Hypothalamus (tissue), 51 donors: ENCODE results near the gene ERCC3.

Source experiments
- DNase-seq, 51 donors: peaks; one replicate each; lab custom pipeline; 2025; lab: John Stamatoyannopoulos, UW

Gene ERCC3

DNA sequence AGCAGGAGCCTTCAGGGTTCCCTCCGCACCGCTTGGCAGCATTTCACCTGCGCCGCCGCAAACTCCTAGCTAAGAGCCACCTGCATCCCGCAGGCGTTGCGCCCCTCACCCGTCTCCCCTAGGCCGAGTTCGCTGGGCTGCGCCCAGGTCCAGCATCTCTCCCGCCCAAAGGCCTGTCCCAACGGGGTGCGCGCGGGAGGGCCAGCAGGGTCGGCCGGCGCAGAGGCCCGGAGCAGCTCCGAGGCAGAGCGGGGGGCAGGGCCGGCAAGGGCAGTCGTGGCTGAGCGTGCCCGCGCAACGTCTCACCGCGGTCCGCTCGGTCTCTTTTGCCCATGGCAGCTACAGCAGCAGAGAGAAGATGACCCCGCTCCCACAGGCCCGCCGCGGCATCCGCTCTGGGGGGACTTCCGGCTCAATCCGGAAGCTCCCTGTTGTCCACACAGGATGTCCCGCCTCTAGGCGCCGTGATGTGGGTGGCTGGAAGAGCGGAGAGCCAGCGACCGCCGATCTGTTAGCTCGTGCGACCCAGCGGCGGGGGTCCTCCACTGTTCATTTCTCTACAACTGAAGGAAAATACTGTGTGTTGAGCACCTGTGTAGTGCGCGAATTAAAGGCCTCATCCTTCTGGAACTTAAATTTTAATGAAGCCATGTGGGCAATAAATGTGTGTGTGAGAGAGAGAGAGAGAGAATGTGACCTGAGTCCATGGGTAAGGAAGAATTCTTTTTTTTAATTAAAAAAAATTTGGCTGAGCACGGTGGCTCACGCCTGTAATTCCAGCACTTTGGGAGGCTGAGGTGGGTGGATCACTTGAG lies at the start of gene ERCC3:
TSS of gene ERCC3 (minus strand) at position 397 of the 815 bp plus-strand sequence. CDS start at position 334, 63 bp downstream.
- peak in 49 of 51 donors; percentile 16 to 84 (median 66) for DNase-seq

DNA sequence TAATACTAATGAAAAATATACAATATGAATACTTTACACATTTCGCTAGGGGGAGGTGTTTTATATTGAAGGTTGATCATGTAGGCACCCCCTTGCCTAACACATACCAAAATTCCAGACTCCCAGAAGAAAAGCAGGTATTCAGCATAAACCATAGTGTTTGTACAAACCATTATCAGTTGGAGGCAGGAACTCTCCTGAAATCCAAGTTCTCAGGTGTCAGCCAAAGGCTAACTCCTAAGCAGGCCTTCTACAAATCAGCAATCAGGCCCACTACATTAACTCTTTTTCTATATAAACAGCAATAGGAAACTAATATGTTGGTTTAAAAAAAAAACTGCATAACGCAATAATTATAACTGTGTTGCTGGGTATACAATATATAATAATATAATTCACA lies 49.3 kb upstream of the ERCC3 start:
- DNase-seq = no peak

DNA sequence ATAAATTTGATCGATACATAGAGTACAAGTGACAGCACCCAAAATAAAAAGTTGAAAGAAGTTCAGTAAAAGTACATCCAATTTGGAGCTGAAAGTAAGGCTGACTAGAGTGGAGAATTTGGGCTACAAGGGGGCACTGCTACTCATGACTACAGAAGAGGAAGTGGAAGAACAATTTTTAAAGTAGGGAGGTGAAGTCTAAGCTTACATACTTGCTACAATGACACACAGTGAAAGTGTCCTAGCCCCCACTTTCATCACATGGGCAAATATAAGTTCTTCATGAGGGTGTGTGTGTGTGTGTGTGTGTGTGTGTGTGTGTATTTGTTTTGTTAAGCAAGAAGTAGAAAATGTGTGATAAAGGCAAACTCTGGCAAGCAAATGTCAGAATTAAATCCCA lies 48.2 kb upstream of the ERCC3 start:
- DNase-seq = no peak

GRCh38 chr2:127332335-127332734 lies 38.4 kb upstream of the ERCC3 start:
- no peak for DNase-seq

DNA sequence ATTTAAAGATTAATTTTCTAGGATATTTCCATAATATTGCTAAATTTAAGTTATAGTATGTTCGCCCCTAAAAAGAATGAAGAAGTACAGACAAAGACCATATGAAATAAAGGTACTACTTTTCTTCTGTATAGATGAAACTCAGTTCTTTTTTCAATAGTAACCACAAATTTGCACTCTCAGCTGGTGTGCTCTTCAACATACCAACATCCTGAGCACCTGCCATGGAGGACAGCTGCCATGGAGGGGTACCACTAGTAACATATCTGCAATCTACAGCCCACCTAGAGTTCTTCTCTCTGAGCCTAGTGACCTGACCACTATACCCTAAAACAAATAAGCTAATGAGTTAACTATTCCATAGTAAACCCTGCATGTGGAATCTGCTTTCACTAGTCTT lies 36.8 kb upstream of the ERCC3 start:
- DNase-seq = no peak

- no peak for DNase-seq
These were observed 32.5 kb upstream of the ERCC3 start for GRCh38 chr2:127326289-127326945.

DNA sequence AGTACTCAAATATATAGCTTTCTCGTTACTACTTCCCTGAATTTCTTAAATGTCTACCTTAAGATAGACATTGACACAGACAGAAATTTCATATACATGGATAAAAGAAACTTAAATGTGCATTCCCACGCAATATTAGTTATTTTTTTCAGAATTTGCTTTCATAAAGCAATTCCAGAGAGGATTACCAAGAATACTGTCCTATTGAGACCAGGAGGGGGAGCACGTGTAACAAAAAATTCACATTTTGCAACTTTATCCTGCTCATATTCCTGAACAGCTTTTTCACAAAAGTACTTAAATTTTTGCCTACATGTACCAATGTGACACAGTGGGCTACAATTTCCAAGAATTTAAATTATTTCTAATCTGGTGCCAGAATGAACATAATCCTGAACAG lies 30.7 kb upstream of the ERCC3 start:
- peak in 3 of 51 donors; percentile 2 to 20 (median 11) for DNase-seq

DNA sequence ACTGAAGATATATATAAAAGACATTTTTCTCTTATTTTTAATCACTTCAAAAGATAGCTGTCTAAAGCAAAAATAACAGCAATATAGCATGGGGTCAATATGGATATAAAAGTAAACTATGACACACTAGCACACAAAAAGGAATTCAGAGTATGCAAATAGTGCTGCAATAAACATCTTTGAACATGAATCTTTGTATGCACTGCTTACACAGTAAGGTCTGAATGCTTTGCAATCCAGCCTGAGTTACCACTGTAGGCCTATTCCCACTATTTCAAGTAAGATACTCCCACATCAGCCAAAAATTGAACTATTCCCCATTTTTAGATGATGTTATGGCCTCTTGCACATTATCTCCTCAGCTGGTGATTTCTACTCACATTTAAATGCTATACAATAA lies 27.4 kb upstream of the ERCC3 start:
- no peak for DNase-seq

- DNase-seq = no peak
These were observed 26.8 kb upstream of the ERCC3 start for GRCh38 chr2:127320586-127321275.

DNA sequence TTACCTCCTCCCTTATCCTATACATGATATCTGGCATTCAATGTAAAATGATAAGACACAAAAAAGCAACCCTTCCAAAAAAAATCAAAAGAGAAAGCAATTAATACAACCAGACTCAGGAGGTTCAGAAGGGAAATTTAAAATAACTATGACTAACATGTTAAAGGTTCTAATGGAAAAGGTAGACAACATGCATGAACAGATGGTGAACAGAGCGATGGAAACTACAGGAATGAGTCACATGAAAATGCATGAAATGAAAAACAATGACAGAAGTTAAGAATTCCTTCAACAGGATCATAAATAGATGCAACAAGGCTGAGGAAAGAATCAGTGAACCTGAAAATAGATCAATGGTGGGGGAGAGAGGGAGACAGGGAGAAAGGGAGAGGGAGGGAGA lies 26.1 kb upstream of the ERCC3 start:
- DNase-seq = no peak

DNA sequence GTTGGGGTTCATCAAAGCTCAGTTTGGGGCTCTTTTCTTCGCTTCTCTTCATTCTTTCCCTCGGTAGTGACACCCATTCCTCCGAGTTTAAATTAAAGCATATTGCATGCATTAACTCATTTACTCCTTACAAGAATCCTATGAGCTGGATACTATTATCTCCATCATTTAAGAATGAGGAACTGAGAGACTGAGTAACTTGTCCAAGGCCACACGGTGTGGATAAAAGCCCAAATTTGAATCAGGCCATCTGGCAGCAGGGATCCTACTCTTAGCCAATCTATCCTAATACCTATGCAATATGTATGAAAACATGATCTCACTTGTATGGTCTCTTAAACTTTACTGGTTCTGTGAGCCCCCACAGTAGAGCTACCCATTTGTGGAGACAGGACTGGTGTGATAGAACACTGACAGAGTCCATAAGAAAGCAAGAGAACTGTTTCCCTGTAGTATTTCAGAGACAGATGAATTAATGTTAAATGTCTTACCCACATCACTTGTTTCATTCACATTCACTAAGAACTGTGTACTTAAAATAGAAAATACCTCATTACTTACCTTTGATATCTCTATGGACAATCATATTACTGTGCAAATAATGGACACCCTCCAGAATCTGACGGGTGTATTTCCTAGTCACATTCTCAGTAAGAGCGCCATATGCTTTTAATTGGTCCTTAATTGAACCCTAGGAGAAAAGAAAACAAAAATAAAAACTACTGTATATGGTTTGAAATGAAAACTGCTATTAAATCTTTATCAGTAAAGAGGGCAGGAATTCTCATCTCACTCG lies 20.4 kb upstream of the ERCC3 start:
- DNase-seq = no peak

GRCh38 chr2:127313406-127313805 lies 19.5 kb upstream of the ERCC3 start:
- no peak for DNase-seq

DNA sequence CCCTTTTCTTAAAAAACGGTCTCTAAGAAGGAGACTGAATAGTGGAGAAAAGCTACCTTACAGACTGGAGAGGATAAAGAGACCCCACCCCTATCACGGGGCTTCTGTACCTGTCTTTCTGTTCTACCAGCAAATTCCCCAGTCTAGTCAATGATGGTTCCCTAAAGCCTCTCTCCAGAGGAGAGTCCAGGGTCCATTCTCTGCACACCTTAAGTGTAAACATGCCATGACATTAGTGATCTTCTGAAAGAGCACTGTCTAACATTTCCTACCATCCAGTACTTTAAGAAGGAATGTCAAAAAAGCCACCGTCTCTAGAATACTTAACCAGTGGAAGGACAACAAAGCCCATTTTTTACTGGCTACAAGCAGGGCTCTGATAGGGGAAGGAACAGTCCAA lies 17.0 kb upstream of the ERCC3 start:
- no peak for DNase-seq

DNA sequence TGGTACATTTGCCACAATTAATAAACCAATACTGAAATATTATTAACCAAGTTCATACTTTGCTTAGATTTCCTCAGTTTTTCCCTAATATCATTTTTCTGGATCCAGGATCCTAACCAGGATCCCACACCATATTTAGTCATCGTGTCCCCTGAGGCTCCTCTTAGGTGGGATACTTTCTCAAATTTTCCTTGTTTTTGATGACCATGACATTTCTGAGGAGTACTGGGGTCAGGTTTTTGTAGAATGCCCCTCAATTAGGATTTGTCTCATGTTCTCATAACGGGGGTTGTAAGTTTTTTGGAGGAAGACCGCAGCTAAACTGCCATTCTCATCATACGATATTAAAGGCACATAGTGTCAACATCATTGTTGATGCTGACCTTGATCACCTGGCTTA lies 15.5 kb upstream of the ERCC3 start:
- no peak for DNase-seq

- no peak for DNase-seq
These were observed 14.7 kb upstream of the ERCC3 start for GRCh38 chr2:127308586-127309138.

DNA sequence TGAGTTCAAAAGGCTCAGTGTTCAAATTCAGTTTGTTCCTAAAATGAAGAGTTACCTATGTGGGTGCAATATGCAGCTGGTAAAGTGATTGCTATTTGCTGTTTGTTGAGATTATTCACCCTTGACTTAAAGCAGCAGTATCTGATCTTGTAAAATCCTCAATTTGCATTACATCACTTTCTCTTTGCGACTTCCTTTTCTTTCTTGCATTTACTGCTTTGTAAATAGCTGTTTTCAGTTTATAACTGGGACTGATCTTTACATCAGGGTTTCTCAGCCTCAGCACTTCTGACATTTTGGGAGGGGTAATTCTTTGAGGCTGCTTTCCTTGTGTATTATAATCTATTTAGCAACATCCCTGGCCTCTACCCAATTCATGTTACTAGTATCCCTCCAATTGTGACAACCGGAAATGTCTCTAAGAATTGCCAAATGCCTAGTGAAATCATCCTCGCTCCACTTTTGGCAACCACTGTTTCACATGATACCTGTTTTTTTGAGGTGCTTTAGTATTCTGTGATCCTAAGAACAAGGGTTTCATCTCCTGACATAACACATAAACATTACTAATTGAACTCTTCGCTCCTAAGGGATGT lies 12.1 kb upstream of the ERCC3 start:
- no peak for DNase-seq

GRCh38 chr2:127302168-127302567 lies 8.2 kb upstream of the ERCC3 start:
- DNase-seq = no peak

DNA sequence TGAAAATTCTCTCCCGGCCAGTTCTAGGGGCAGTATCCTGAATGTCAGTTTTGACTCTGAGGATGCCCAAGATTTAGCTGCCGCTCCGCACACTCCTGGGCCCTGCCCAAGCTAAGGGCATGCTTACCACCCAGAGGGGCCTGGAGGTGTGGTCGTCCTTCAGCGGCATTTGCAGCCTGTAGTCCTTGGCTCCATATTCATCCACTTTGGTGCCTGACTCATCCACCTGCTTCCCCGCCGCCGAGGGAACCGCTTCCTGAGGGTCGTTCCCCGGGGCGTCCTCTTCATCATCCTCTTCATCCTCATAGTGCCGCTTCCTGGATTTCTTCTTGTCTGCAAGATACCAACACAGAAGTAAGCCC lies 577 bp downstream of the ERCC3 start:
- no peak for DNase-seq

- no peak for DNase-seq
These were observed 5.7 kb downstream of the ERCC3 start for GRCh38 chr2:127288274-127288673.

GRCh38 chr2:127283275-127283674 lies 10.7 kb downstream of the ERCC3 start:
- DNase-seq = no peak
